ENCODE measurements around the gene EEF1A2.

GRCh38 chr20:63542696-63543095 is 43.8 kb upstream of the EEF1A2 start:
- TF ChIP-seq EZH2 (IDR thresholded peaks at IDR 0.05; ENCODE audit: borderline replicate concordance, low read length): no peak
- TF ChIP-seq, protein P1, sequence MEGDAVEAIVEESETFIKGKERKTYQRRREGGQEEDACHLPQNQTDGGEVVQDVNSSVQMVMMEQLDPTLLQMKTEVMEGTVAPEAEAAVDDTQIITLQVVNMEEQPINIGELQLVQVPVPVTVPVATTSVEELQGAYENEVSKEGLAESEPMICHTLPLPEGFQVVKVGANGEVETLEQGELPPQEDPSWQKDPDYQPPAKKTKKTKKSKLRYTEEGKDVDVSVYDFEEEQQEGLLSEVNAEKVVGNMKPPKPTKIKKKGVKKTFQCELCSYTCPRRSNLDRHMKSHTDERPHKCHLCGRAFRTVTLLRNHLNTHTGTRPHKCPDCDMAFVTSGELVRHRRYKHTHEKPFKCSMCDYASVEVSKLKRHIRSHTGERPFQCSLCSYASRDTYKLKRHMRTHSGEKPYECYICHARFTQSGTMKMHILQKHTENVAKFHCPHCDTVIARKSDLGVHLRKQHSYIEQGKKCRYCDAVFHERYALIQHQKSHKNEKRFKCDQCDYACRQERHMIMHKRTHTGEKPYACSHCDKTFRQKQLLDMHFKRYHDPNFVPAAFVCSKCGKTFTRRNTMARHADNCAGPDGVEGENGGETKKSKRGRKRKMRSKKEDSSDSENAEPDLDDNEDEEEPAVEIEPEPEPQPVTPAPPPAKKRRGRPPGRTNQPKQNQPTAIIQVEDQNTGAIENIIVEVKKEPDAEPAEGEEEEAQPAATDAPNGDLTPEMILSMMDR (IDR thresholded peaks at IDR 0.05; ENCODE audit: low read length): no peak

Data from OCI-LY1 (cell line).